Body of pancreas (tissue), 4 donors: ENCODE results near the gene SLC11A1. TPM values are rescaled to one million over a fixed set of nuclear protein-coding genes. Genes with fewer than 3 reads are reported as not detected.

Source experiments
- ATAC-seq: fragments of 150-250 bp; one replicate; pipeline ENCODE4 v1.9.1; 2016
- DNase-seq, 4 donors: peaks; one replicate each; pipeline ENCODE4 v3.0.0-alpha.2; 2019
- H3K27ac ChIP-seq, 4 donors: fragments of 200-600 bp; sonication (generic); 1 replicate in 3 of 4; 2 replicates in 1 of 4; pipeline versions ENCODE4 v1.5.1 to v1.6.1; 2016 to 2019; ENCODE audit warnings: mild to moderate bottlenecking in 1 of 4, mixed read lengths in 1 of 4, moderate library complexity in 1 of 4
- H3K27me3 ChIP-seq, 2 donors: fragments of 200-600 bp; sonication (generic); one replicate each; pipeline ENCODE4 v1.6.0; 2016; ENCODE audit warnings: mild to moderate bottlenecking in 1 of 2
- H3K36me3 ChIP-seq, 2 donors: fragments of 200-600 bp; sonication (generic); replicated peaks in 1 of 2; 2 replicates each; pipeline ENCODE4 v1.5.1; 2016; ENCODE audit warnings: low read depth in 2 of 2; ENCODE audit not compliant: insufficient read depth in 1 of 2
- H3K4me1 ChIP-seq: fragments of 200-600 bp; sonication (generic); one replicate; pipeline ENCODE4 v1.6.0; 2016
- H3K4me3 ChIP-seq, 2 donors: fragments of 200-600 bp; sonication (generic); 1 replicate in 1 of 2; 2 replicates in 1 of 2; pipeline ENCODE4 v1.5.1; 2016 to 2019
- H3K9me3 ChIP-seq, 3 donors: fragments of 200-600 bp; sonication (generic); 1 replicate in 2 of 3; 2 replicates in 1 of 3; pipeline ENCODE4 v1.5.1; 2016
- CTCF ChIP-seq, 7 experiments: fragments of 450-650 bp in 4 of 7; fragments of 200-600 bp in 3 of 7; sonication (generic) in 3 of 7; IDR thresholded peaks; one replicate each; pipeline ENCODE4 v1.5.1; 2016 to 2019; ENCODE audit warnings: antibody characterized with exemption in 7 of 7
- POLR2A ChIP-seq, 3 donors: fragments of 450-650 bp; IDR thresholded peaks; one replicate each; pipeline ENCODE4 v1.6.1; 2016; ENCODE audit warnings: antibody characterized with exemption in 3 of 3, mild to moderate bottlenecking in 2 of 3
- WGBS, 2 donors: methylation state at CpG; one replicate each; pipeline ENCODE4 v1.1.5; 2017; 5-methylcytosine and 5-hydroxymethylcytosine counted together
- intact Hi-C: fragments of 100-400 bp; cut with DNase I; formaldehyde crosslinking; loops from one replicate; pipeline ENCODE4 v1.15.1; 2023
- total RNA-seq, 2 donors: library from RNA; depleted of rRNA; stranded (reverse); fragments of >200 nt; gene quantifications; one replicate each; pipeline ENCODE4 v1.1.0, GENCODE V29; 2016

Gene SLC11A1
- total RNA-seq, 2 donors from 2014 or later: 3.0 to 7.3 TPM

GRCh38 chr2:218340656-218341055 is 41.4 kb upstream of the SLC11A1 start:
- 93 to 95% methylated on average over 3 to 9 of the region's 9 CpGs for WGBS, 2 donors
- peaks cover 0 to 4% of the 10 kb centered on the region in 2 donors for H3K36me3 ChIP-seq
- ATAC-seq: no peak

GRCh38 chr2:218341381-218341780 is 40.7 kb upstream of the SLC11A1 start:
- Histone ChIP-seq H3K36me3 (peaks cover 0 to 4% of the 10 kb centered on the region in 2 donors), H3K4me1 (peaks cover 12% of the 10 kb centered on the region), H3K27me3 (no peaks in the 10 kb centered on the region), H3K9me3 (no peaks in the 10 kb centered on the region), H3K4me3 (no peak overlapping the region), H3K27ac (no peak overlapping the region)
- ATAC-seq (no peak), DNase-seq (no peak)
- no peak for TF ChIP-seq CTCF (IDR thresholded peaks at IDR 0.05)
- no peak for TF ChIP-seq POLR2A (IDR thresholded peaks at IDR 0.05)
- WGBS, 2 donors: 92% methylated on average over 8 of the region's 8 CpGs; no CpG with 5 or more reads in 1 of the 2 donors
- intact Hi-C loops: no loop called here

More at GRCh38 chr2:218340656-218341055, 41.4 kb upstream of the SLC11A1 start:
- peaks cover 8% of the 10 kb centered on the region for H3K4me1 ChIP-seq
- H3K9me3 ChIP-seq: no peaks in the 10 kb centered on the region
- DNase-seq: no peak
- TF ChIP-seq POLR2A (IDR thresholded peaks at IDR 0.05) (no peak), CTCF (IDR thresholded peaks at IDR 0.05) (no peak)
- intact Hi-C loops: no loop called here
- H3K27ac ChIP-seq: no peak overlapping the region
- no peaks in the 10 kb centered on the region for H3K27me3 ChIP-seq
- no peak overlapping the region for H3K4me3 ChIP-seq

GRCh38 chr2:218342837-218343236 is 39.2 kb upstream of the SLC11A1 start:
- no peak overlapping the region for H3K27ac ChIP-seq
- peaks cover 25% of the 10 kb centered on the region for H3K4me1 ChIP-seq
- no peak for DNase-seq
- 89 to 93% methylated on average over 5 of the region's 5 CpGs for WGBS, 2 donors
- H3K4me3 ChIP-seq: no peak overlapping the region
- no peak for ATAC-seq
- intact Hi-C loops: no loop called here
- no peak for TF ChIP-seq POLR2A (IDR thresholded peaks at IDR 0.05)
- TF ChIP-seq CTCF (IDR thresholded peaks at IDR 0.05): no peak
- no peaks in the 10 kb centered on the region for H3K27me3 ChIP-seq
- H3K36me3 ChIP-seq: peaks cover 0 to 4% of the 10 kb centered on the region in 2 donors
- H3K9me3 ChIP-seq: no peaks in the 10 kb centered on the region

GRCh38 chr2:218343591-218343990 is 38.5 kb upstream of the SLC11A1 start:
- intact Hi-C loops: no loop called here
- Histone ChIP-seq H3K4me1 (peaks cover 25% of the 10 kb centered on the region), H3K27ac (no peak overlapping the region), H3K36me3 (peaks cover 0 to 4% of the 10 kb centered on the region in 2 donors), H3K27me3 (no peaks in the 10 kb centered on the region), H3K9me3 (no peaks in the 10 kb centered on the region), H3K4me3 (no peak overlapping the region)
- ATAC-seq (no peak), DNase-seq (no peak)
- 83 to 93% methylated on average over 2 to 3 of the region's 3 CpGs for WGBS, 2 donors
- TF ChIP-seq CTCF (IDR thresholded peaks at IDR 0.05) (no peak), POLR2A (IDR thresholded peaks at IDR 0.05) (no peak)

- H3K4me1 ChIP-seq: peaks cover 25% of the 10 kb centered on the region
- H3K27ac ChIP-seq: no peak overlapping the region
- no peak overlapping the region for H3K4me3 ChIP-seq
- H3K9me3 ChIP-seq: no peaks in the 10 kb centered on the region
- H3K27me3 ChIP-seq: no peaks in the 10 kb centered on the region
- H3K36me3 ChIP-seq: peaks cover 0 to 4% of the 10 kb centered on the region in 2 donors
- TF ChIP-seq CTCF (IDR thresholded peaks at IDR 0.05) (no peak), POLR2A (IDR thresholded peaks at IDR 0.05) (no peak)
- WGBS, 2 donors: 95 to 100% methylated on average over 1 to 11 of the region's 12 CpGs
- ATAC-seq: no peak
- intact Hi-C loops: no loop called here
- no peak for DNase-seq
Measured at GRCh38 chr2:218344090-218344754, 37.9 kb upstream of the SLC11A1 start.
